HG03159 (cell line): ENCODE data around the gene ARHGAP25.

Source experiments
- ATAC-seq: cut with Tn5 transposase; IDR thresholded peaks from one replicate; pipeline ENCODE4 v1.9.1; 2021; ENCODE audit warnings: mild to moderate bottlenecking, moderate library complexity; ENCODE audit not compliant: unreplicated experiment

ARHGAP25 gene

GRCh38 chr2:68855550-68855949 is 120.9 kb downstream of the ARHGAP25 start:
- no peak for ATAC-seq

- ATAC-seq = no peak
These were observed 122.7 kb downstream of the ARHGAP25 start for GRCh38 chr2:68857202-68857845.

GRCh38 chr2:68857855-68858456 is 123.3 kb downstream of the ARHGAP25 start:
- peak; percentile 56 for ATAC-seq

GRCh38 chr2:68860111-68860510 is 125.5 kb downstream of the ARHGAP25 start:
- no peak for ATAC-seq

GRCh38 chr2:68861330-68861729 is 126.7 kb downstream of the ARHGAP25 start:
- no peak for ATAC-seq

- ATAC-seq = no peak
These were observed 128.3 kb downstream of the ARHGAP25 start for GRCh38 chr2:68862889-68863288.

- no peak for ATAC-seq
These were observed 129.4 kb downstream of the ARHGAP25 start for GRCh38 chr2:68863996-68864395.

GRCh38 chr2:68865108-68865507 is 130.5 kb downstream of the ARHGAP25 start:
- no peak for ATAC-seq

- no peak for ATAC-seq
These were observed 135.6 kb downstream of the ARHGAP25 start for GRCh38 chr2:68870215-68870614.

- no peak for ATAC-seq
These were observed 136.7 kb downstream of the ARHGAP25 start, which contains the start of gene BMP10 for GRCh38 chr2:68871159-68871764. Gene BMP10, minus strand, starts transcription at chr2:68871397. Its CDS starts 39 bp downstream, at chr2:68871358.
